Endothelial cell (in vitro differentiated cells): Measurements from ENCODE around the gene MFSD6. TPM values are rescaled to one million over a fixed set of nuclear protein-coding genes. Genes with fewer than 3 reads are reported as not detected.
"Not testable (repeated sequence)": the region's sequence is repeated elsewhere in the genome, so short reads cannot be mapped to it uniquely, and the experiment has no call there.

ENCODE experiments used
- DNase-seq: peaks from one replicate; pipeline ENCODE4 v3.0.0; 2021; ENCODE audit warnings: low spot score
- H3K27ac Mint-ChIP-seq: one replicate; pipeline ENCODE4 v1.8.0; 2021; ENCODE audit warnings: mixed read lengths, inconsistent platforms; ENCODE audit not compliant: unreplicated experiment
- H3K27me3 Mint-ChIP-seq: one replicate; pipeline ENCODE4 v1.8.0; 2021; ENCODE audit warnings: mild to moderate bottlenecking, moderate library complexity, mixed read lengths, inconsistent platforms; ENCODE audit not compliant: unreplicated experiment
- H3K36me3 Mint-ChIP-seq: one replicate; pipeline ENCODE4 v1.8.0; 2021; ENCODE audit warnings: mild to moderate bottlenecking, low read depth, mixed read lengths, inconsistent platforms; ENCODE audit not compliant: unreplicated experiment
- H3K4me1 Mint-ChIP-seq: one replicate; pipeline ENCODE4 v1.8.0; 2021; ENCODE audit warnings: mild to moderate bottlenecking, mixed read lengths, inconsistent platforms; ENCODE audit not compliant: unreplicated experiment
- H3K4me3 Mint-ChIP-seq: one replicate; pipeline ENCODE4 v1.8.0; 2021; ENCODE audit warnings: mild to moderate bottlenecking, mixed read lengths, inconsistent platforms; ENCODE audit not compliant: unreplicated experiment
- H3K9me3 Mint-ChIP-seq: one replicate; pipeline ENCODE4 v1.8.0; 2021; ENCODE audit warnings: mixed read lengths, inconsistent platforms; ENCODE audit not compliant: unreplicated experiment
- CTCF ChIP-seq: fragments of 200-600 bp; sonication (generic); IDR thresholded peaks from one replicate; pipeline ENCODE4 v1.5.0; 2021; ENCODE audit warnings: antibody characterized with exemption; ENCODE audit not compliant: unreplicated experiment
- long read RNA-seq: library from polyadenylated mRNA; unstranded; transcript quantifications from one replicate; pipeline ENCODE4 v2.0.0, GENCODE V29; 2020; ENCODE audit not compliant: unreplicated experiment
- total RNA-seq: library from RNA; stranded (reverse); fragmentation: NEBNext Ultra II Directional; extraction: Animal tissue kit (Norgen Biotek cat#: 25700); gene quantifications from one replicate; pipeline ENCODE4 v1.2.1, GENCODE V29; 2021; ENCODE audit not compliant: unreplicated experiment

MFSD6 gene
- total RNA-seq, result 2.4 TPM
- long read RNA-seq, result 0 reads

- Mint-ChIP-seq H3K4me1 (peaks cover 12% of the 10 kb centered on the region), H3K36me3 (no peaks in the 10 kb centered on the region), H3K27ac (peak within 1 kb of the TSS; percentile 61), H3K4me3 (peak within 1 kb of the TSS; percentile 89), H3K9me3 (no peaks in the 10 kb centered on the region), H3K27me3 (peaks cover 10% of the 10 kb centered on the region)
- no peak for TF ChIP-seq CTCF
- peak; percentile 22 for DNase-seq
These were observed at the start of gene MFSD6 for GRCh38 chr2:190407662-190408537. Gene MFSD6 (plus strand): TSS chr2:190408355. CDS start chr2:190436030, 27,675 bp downstream.

- not testable (repeated sequence) for H3K27me3 Mint-ChIP-seq, H3K4me1 Mint-ChIP-seq, H3K9me3 Mint-ChIP-seq, H3K36me3 Mint-ChIP-seq, H3K4me3 Mint-ChIP-seq, DNase-seq, H3K27ac Mint-ChIP-seq
These were observed 49.3 kb upstream of the MFSD6 start for GRCh38 chr2:190358655-190359448.

- no peaks in the 10 kb centered on the region for H3K4me1 Mint-ChIP-seq
- H3K27ac Mint-ChIP-seq, result no peak overlapping the region
- no peaks in the 10 kb centered on the region for H3K27me3 Mint-ChIP-seq
- H3K9me3 Mint-ChIP-seq, result no peaks in the 10 kb centered on the region
- no peak for DNase-seq
- peaks cover 3% of the 10 kb centered on the region for H3K36me3 Mint-ChIP-seq
- no peak overlapping the region for H3K4me3 Mint-ChIP-seq
- no peak for TF ChIP-seq CTCF
These were observed 47.6 kb upstream of the MFSD6 start for GRCh38 chr2:190360561-190360960.

- H3K36me3 Mint-ChIP-seq, result peaks cover 3% of the 10 kb centered on the region
- DNase-seq, result no peak
- no peaks in the 10 kb centered on the region for H3K27me3 Mint-ChIP-seq
- no peak overlapping the region for H3K4me3 Mint-ChIP-seq
- no peak overlapping the region for H3K27ac Mint-ChIP-seq
- no peaks in the 10 kb centered on the region for H3K9me3 Mint-ChIP-seq
- TF ChIP-seq CTCF, result no peak
- no peaks in the 10 kb centered on the region for H3K4me1 Mint-ChIP-seq
These were observed 47.2 kb upstream of the MFSD6 start for GRCh38 chr2:190360965-190361364.

GRCh38 chr2:190361572-190361971, 46.6 kb upstream of the MFSD6 start:
- no peaks in the 10 kb centered on the region for H3K27me3 Mint-ChIP-seq
- no peak overlapping the region for H3K4me3 Mint-ChIP-seq

More at GRCh38 chr2:190361572-190361971, 46.6 kb upstream of the MFSD6 start:
- Mint-ChIP-seq H3K27ac (no peak overlapping the region), H3K9me3 (no peaks in the 10 kb centered on the region), H3K4me1 (no peaks in the 10 kb centered on the region), H3K36me3 (peaks cover 3% of the 10 kb centered on the region)
- no peak for DNase-seq
- no peak for TF ChIP-seq CTCF
